Neural progenitor cell (in vitro differentiated cells): Measurements from ENCODE around the gene ADTRP.

Experiments used
- CTCF ChIP-seq: fragments of 200-600 bp; sonication (generic); IDR thresholded peaks from 2 replicates; pipeline ENCODE4 v1.5.1; 2017; ENCODE audit warnings: antibody characterized with exemption, mild to moderate bottlenecking
- EZH2 ChIP-seq: fragments of 200-600 bp; sonication (generic); IDR thresholded peaks from 2 replicates; pipeline ENCODE4 v1.6.1; 2017; ENCODE audit warnings: antibody characterized with exemption, mild to moderate bottlenecking, moderate library complexity
- EZH2phosphoT487 ChIP-seq: fragments of 200-600 bp; sonication (generic); IDR thresholded peaks from 2 replicates; pipeline ENCODE4 v1.6.1; 2017; ENCODE audit warnings: antibody characterized with exemption

GRCh38 chr6:11819486-11819885 is 40.9 kb upstream of the ADTRP start:
- TF ChIP-seq EZH2: no peak
- TF ChIP-seq CTCF: no peak
- no peak for TF ChIP-seq EZH2phosphoT487
